Activated CD8-positive, alpha-beta T cell treated with anti-CD3 and anti-CD28 coated beads for 36 hours (primary cell): Measurements from ENCODE around the gene ZNF654. TPM values are rescaled to one million over a fixed set of nuclear protein-coding genes. Genes with fewer than 3 reads are reported as not detected.
A peak's percentile ranks its signal among the peaks of the same experiment; 100 is the strongest.

Experiments
- ATAC-seq: fragments of 200-7000 bp; cut with Tn5 transposase; one replicate; pipeline ENCODE4 v1.10.0; 2021; ENCODE audit warnings: mild to moderate bottlenecking, moderate library complexity
- CTCF ChIA-PET: fragments of 350-600 bp; sonication (Branson Sonifier 250); formaldehyde crosslinking; loops from one replicate; lab custom pipeline; 2021; ENCODE audit warnings: antibody characterized with exemption; lab: Charles Lee
- POLR2A ChIA-PET: fragments of 350-600 bp; sonication (Branson Sonifier 250); formaldehyde crosslinking; loops from one replicate; lab custom pipeline; 2021; ENCODE audit warnings: antibody characterized with exemption; lab: Charles Lee
- DNase-seq: peaks from one replicate; pipeline ENCODE4 v3.0.0-alpha.2; 2020
- H3K27ac Mint-ChIP-seq: one replicate; pipeline ENCODE4 v1.8.0; 2021; ENCODE audit warnings: mild to moderate bottlenecking, mixed read lengths
- H3K27me3 Mint-ChIP-seq: one replicate; pipeline ENCODE4 v1.8.0; 2021; ENCODE audit warnings: mixed read lengths
- H3K36me3 Mint-ChIP-seq: one replicate; pipeline ENCODE4 v1.8.0; 2021; ENCODE audit warnings: low read depth, mixed read lengths
- H3K4me1 Mint-ChIP-seq: one replicate; pipeline ENCODE4 v1.8.0; 2021; ENCODE audit warnings: low read depth, mixed read lengths
- H3K4me3 Mint-ChIP-seq: one replicate; pipeline ENCODE4 v1.8.0; 2021; ENCODE audit warnings: mild to moderate bottlenecking, moderate library complexity, mixed read lengths
- H3K9me3 Mint-ChIP-seq: one replicate; pipeline ENCODE4 v1.8.0; 2021; ENCODE audit warnings: mixed read lengths
- intact Hi-C: fragments of 100-400 bp; cut with micrococcal nuclease; formaldehyde crosslinking; loops from one replicate; pipeline ENCODE4 v1.10.0; 2022
- total RNA-seq, 2 experiments: library from RNA; stranded (reverse); gene quantifications; one replicate each; pipeline ENCODE4 v1.2.3, GENCODE V29; 2021
- TF ChIP-seq, protein P1 (sequence below): fragments of 200-600 bp; IDR thresholded peaks from one replicate; pipeline ENCODE4 v1.8.0; 2022; ENCODE audit warnings: antibody characterized with exemption, mild to moderate bottlenecking

ZNF654 gene
- total RNA-seq, 2 experiments from 2014 or later: 20.2 to 21.0 TPM

DNA sequence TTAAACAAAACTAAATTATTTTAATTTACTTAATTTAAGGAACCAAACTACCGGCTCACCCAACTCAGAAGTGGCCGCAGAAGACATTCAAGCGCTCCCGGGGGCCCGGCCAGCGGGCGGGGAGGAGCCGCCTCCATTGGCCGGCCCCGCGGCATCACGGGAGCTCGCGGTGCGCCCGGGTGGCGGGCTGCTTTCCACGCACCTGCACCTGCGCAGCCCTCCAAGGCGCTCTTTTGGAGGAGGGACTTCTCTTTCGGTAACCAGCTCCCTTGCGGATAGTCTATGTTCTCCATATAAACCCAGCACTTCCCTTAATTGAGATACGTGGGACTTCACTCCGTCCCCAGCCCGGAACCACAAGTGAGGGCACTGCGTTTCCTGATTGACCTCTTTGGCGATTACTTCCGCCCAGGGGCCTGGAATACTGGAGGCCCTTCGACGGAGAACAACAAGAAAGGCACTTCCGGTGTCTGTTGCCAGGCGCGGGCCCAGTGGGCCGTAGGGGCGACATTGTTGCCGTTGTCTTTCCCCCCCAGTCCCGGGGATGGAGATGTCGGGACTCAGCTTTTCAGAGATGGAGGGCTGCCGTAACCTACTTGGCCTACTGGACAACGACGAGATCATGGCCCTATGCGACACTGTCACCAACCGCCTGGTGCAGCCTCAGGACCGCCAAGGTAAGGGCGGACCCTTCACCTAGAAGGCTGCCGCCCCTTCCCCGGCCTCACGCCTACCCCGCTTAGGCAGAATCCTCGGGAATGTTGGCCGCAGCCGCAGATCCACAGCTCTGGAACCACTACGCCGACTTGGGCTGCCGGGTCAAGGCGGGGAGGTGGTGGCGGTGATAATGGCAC lies 90.7 kb downstream of the ZNF654 start, which contains the start of gene C3orf38:
Gene C3orf38 (plus strand): TSS at position 451 of the 854 bp plus-strand sequence. CDS start 94 bp downstream, at position 545.
- Mint-ChIP-seq H3K4me1 (peaks cover 32% of the 10 kb centered on the region), H3K27ac (peak within 1 kb of the TSS; percentile 99)

DNA sequence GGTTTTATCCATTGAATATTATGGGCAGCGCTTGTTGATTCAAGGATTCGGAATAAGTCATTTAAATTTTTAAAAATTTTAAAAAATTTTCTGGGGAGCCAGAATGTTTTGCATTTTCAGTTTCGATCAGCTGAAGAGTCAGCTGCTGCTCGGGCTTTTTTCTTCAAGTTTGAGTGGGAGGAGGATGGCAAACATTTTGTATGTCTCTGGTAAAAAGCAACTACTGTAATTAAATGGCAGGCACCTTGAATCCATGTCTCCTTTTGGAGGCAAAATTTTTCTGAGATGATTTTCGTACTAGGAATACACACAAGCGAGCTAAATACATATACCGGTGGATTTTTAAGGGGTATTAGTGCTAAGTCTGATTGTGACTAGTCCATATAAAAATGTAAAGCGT lies 91.3 kb downstream of the ZNF654 start:
- H3K27me3 Mint-ChIP-seq: peaks cover 1% of the 10 kb centered on the region
- H3K27ac Mint-ChIP-seq: peak overlapping the region; percentile 99
- ChIA-PET CTCF (interaction anchor here (1.1 to 2.6 kb wide), 4 partner anchors 17 to 118 kb away, joined by 3 to 12 read pairs (median 8); no protein-coding TSS in a partner anchor), POLR2A (interaction anchor here (0.9 to 1.4 kb wide), 7 partner anchors 12 to 92 kb away, joined by 3 to 10 read pairs (median 3); partner anchors contain the start of genes CGGBP1 and ZNF654)
- TF ChIP-seq, protein P1, sequence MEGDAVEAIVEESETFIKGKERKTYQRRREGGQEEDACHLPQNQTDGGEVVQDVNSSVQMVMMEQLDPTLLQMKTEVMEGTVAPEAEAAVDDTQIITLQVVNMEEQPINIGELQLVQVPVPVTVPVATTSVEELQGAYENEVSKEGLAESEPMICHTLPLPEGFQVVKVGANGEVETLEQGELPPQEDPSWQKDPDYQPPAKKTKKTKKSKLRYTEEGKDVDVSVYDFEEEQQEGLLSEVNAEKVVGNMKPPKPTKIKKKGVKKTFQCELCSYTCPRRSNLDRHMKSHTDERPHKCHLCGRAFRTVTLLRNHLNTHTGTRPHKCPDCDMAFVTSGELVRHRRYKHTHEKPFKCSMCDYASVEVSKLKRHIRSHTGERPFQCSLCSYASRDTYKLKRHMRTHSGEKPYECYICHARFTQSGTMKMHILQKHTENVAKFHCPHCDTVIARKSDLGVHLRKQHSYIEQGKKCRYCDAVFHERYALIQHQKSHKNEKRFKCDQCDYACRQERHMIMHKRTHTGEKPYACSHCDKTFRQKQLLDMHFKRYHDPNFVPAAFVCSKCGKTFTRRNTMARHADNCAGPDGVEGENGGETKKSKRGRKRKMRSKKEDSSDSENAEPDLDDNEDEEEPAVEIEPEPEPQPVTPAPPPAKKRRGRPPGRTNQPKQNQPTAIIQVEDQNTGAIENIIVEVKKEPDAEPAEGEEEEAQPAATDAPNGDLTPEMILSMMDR: no peak
- no peak for ATAC-seq
- intact Hi-C loops: loop anchor here (5.0 kb wide), 1 partner anchor 93 kb away; the partner anchor contains the start of genes CGGBP1 and ZNF654
- peaks cover 15% of the 10 kb centered on the region for H3K36me3 Mint-ChIP-seq
- peak overlapping the region; percentile 94 for H3K4me3 Mint-ChIP-seq
- H3K9me3 Mint-ChIP-seq: no peaks in the 10 kb centered on the region
- H3K4me1 Mint-ChIP-seq: peaks cover 32% of the 10 kb centered on the region
- DNase-seq: peak; percentile 50

More for the DNA sequence above, 90.7 kb downstream of the ZNF654 start, which contains the start of gene C3orf38:
- peaks cover 1% of the 10 kb centered on the region for H3K27me3 Mint-ChIP-seq
- H3K36me3 Mint-ChIP-seq: peaks cover 12% of the 10 kb centered on the region
- ChIA-PET CTCF (interaction anchor here (1.1 to 2.6 kb wide), 4 partner anchors 16 to 117 kb away, joined by 3 to 12 read pairs (median 8); no protein-coding TSS in a partner anchor), POLR2A (interaction anchor here (0.7 to 2.8 kb wide), 15 partner anchors 11 to 118 kb away, joined by 3 to 11 read pairs (median 3); partner anchors contain the start of genes CGGBP1 and ZNF654)
- peak; percentile 88 for ATAC-seq
- peak; percentile 81 for DNase-seq
- no peaks in the 10 kb centered on the region for H3K9me3 Mint-ChIP-seq
- peak within 1 kb of the TSS; percentile 94 for H3K4me3 Mint-ChIP-seq
- TF ChIP-seq, protein P1: no peak
- intact Hi-C loops: loop anchor here (5.0 kb wide), 1 partner anchor 92 kb away; the partner anchor contains the start of genes CGGBP1 and ZNF654

DNA sequence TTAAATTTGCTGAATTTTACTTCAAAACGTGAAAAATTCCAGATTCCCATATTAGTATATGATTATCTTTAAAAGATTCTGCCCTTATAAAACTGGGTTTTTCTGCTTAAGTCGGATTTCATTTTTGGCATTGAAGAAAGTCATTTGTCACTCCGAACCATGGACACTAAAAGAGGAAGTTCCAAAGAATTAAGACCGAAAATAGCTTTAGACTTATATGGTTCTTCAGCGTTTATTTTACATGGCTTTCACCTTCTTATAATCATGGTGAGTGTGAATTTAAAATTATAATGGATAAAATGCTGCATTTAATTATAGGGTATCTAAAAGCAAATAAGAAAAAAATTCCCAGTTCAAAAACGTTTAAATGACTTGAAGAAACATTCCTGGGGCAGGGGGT lies 91.8 kb downstream of the ZNF654 start:
- DNase-seq (no peak), ATAC-seq (no peak)
- ChIA-PET POLR2A (interaction anchor here (1.2 kb wide), 1 partner anchor 92 kb away, joined by 10 read pairs; the partner anchor contains the start of genes CGGBP1 and ZNF654), CTCF (interaction anchor here (0.9 to 2.6 kb wide), 4 partner anchors 17 to 800 kb away, joined by 3 to 12 read pairs (median 8); no protein-coding TSS in a partner anchor)
- TF ChIP-seq, protein P1: no peak
- peaks cover 18% of the 10 kb centered on the region for H3K36me3 Mint-ChIP-seq
- peak overlapping the region; percentile 99 for H3K27ac Mint-ChIP-seq
- H3K4me1 Mint-ChIP-seq: peaks cover 34% of the 10 kb centered on the region
- peak overlapping the region; percentile 94 for H3K4me3 Mint-ChIP-seq
- intact Hi-C loops: loop anchor here (5.0 kb wide), 1 partner anchor 94 kb away; the partner anchor contains the start of genes CGGBP1 and ZNF654
- H3K9me3 Mint-ChIP-seq: no peaks in the 10 kb centered on the region
- H3K27me3 Mint-ChIP-seq: peaks cover 1% of the 10 kb centered on the region

DNA sequence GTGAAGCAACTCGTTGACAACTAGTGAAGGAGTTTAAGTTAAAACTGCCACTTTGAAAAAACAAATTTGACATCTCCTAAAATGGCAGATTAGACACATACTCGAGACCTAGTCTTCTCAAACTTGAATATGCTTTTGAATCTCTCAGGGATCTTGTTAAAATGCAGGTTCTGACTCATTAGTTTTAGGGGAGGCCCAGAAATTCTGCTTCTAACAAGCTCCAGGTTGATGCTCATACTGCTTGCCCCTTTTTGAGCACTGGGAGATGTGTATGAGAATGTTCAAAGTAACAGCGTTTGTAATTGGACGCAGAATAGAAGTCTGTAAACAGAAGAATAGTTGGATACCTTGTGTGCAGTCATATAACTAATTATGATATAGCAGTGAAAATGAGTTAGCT lies 92.3 kb downstream of the ZNF654 start:
- DNase-seq: no peak
- peak; percentile 19 for ATAC-seq
- Mint-ChIP-seq H3K27me3 (peaks cover 1% of the 10 kb centered on the region), H3K36me3 (peaks cover 24% of the 10 kb centered on the region), H3K27ac (peak overlapping the region; percentile 99), H3K9me3 (no peaks in the 10 kb centered on the region), H3K4me1 (peaks cover 39% of the 10 kb centered on the region), H3K4me3 (peak overlapping the region; percentile 94)
- intact Hi-C loops: loop anchor here (5.0 kb wide), 1 partner anchor 94 kb away; the partner anchor contains the start of genes CGGBP1 and ZNF654
- TF ChIP-seq, protein P1: no peak
- CTCF ChIA-PET: interaction anchor here (0.9 to 1.0 kb wide), 2 partner anchors 29 to 801 kb away, joined by 3 read pairs; no protein-coding TSS in a partner anchor
- POLR2A ChIA-PET: interaction anchor here (0.6 kb wide), 1 partner anchor 47 kb away, joined by 3 read pairs; no protein-coding TSS in a partner anchor
